GM19455 (cell line): ENCODE results near the gene C11orf68.

Experiments used
- ATAC-seq: cut with Tn5 transposase; IDR thresholded peaks from one replicate; pipeline ENCODE4 v1.9.1; 2021; ENCODE audit not compliant: unreplicated experiment

Gene C11orf68

GRCh38 chr11:65944767-65945166, 25.9 kb upstream of the C11orf68 start:
- no peak for ATAC-seq

- no peak for ATAC-seq
These were observed 25.3 kb upstream of the C11orf68 start for GRCh38 chr11:65944191-65944590.

GRCh38 chr11:65942531-65942930, 23.7 kb upstream of the C11orf68 start:
- no peak for ATAC-seq

GRCh38 chr11:65941720-65942310, 23.0 kb upstream of the C11orf68 start:
- no peak for ATAC-seq

- ATAC-seq = no peak
These were observed 18.9 kb upstream of the C11orf68 start for GRCh38 chr11:65937766-65938165.

- ATAC-seq = no peak
These were observed 15.2 kb upstream of the C11orf68 start for GRCh38 chr11:65934014-65934413.

GRCh38 chr11:65932558-65932919, 13.7 kb upstream of the C11orf68 start:
- ATAC-seq = no peak

GRCh38 chr11:65931773-65932557, 13.1 kb upstream of the C11orf68 start:
- no peak for ATAC-seq

- no peak for ATAC-seq
These were observed 9.8 kb upstream of the C11orf68 start for GRCh38 chr11:65928667-65929066.

- ATAC-seq = no peak
These were observed 9.1 kb upstream of the C11orf68 start for GRCh38 chr11:65927904-65928397.

- no peak for ATAC-seq
These were observed 6.5 kb upstream of the C11orf68 start for GRCh38 chr11:65925397-65925796.

- no peak for ATAC-seq
These were observed 3.7 kb upstream of the C11orf68 start for GRCh38 chr11:65922565-65922964.

GRCh38 chr11:65921876-65922275, 3.0 kb upstream of the C11orf68 start:
- ATAC-seq = no peak

- no peak for ATAC-seq
These were observed 2.2 kb upstream of the C11orf68 start for GRCh38 chr11:65921033-65921555.

- no peak for ATAC-seq
These were observed 1.5 kb upstream of the C11orf68 start for GRCh38 chr11:65920372-65920802.

GRCh38 chr11:65919573-65920371, 910 bp upstream of the C11orf68 start:
- peak; percentile 36 for ATAC-seq

GRCh38 chr11:65919141-65919572, 295 bp upstream of the C11orf68 start, which contains the start of gene DRAP1:
Gene DRAP1, plus strand, starts transcription at chr11:65919426. Its CDS starts 76 bp downstream, at chr11:65919502.
- ATAC-seq = peak; percentile 83

GRCh38 chr11:65917434-65918210, 1.2 kb downstream of the C11orf68 start:
- ATAC-seq = no peak

- ATAC-seq = no peak
These were observed 1.8 kb downstream of the C11orf68 start for GRCh38 chr11:65917077-65917433.

- no peak for ATAC-seq
These were observed 2.5 kb downstream of the C11orf68 start for GRCh38 chr11:65916391-65916790.
